Trophoblast cell (in vitro differentiated cells and primary cell): ENCODE results near the gene HHIP.

ENCODE experiments used
- DNase-seq, 2 donors: peaks; one replicate each; pipeline ENCODE4 v3.0.0-alpha.2; 2016
- H2AFZ ChIP-seq: 2 replicates; pipeline ENCODE4 v1.6.1; 2013; ENCODE audit warnings: low read length, moderate library complexity, mild to moderate bottlenecking; ENCODE audit not compliant: insufficient read depth, poor library complexity
- H2AK5ac ChIP-seq: 2 replicates; pipeline ENCODE4 v1.6.1; 2013; ENCODE audit warnings: mild to moderate bottlenecking, low read length
- H2BK120ac ChIP-seq: 2 replicates; pipeline ENCODE4 v1.6.1; 2013; ENCODE audit warnings: low read length, mild to moderate bottlenecking, moderate library complexity; ENCODE audit not compliant: insufficient read depth, poor library complexity
- H2BK12ac ChIP-seq: 2 replicates; pipeline ENCODE4 v1.6.1; 2013; ENCODE audit warnings: mild to moderate bottlenecking, low read length, moderate library complexity
- H2BK5ac ChIP-seq: 2 replicates; pipeline ENCODE4 v1.6.1; 2013; ENCODE audit warnings: low read length, low read depth, moderate library complexity, mild to moderate bottlenecking; ENCODE audit not compliant: poor library complexity
- H3K14ac ChIP-seq: 2 replicates; pipeline ENCODE4 v1.6.1; 2013; ENCODE audit warnings: mild to moderate bottlenecking, low read length
- H3K18ac ChIP-seq: 2 replicates; pipeline ENCODE4 v1.6.1; 2013; ENCODE audit warnings: mild to moderate bottlenecking, low read length
- H3K23ac ChIP-seq: 2 replicates; pipeline ENCODE4 v1.6.1; 2013; ENCODE audit warnings: low read length
- H3K27ac ChIP-seq: 2 replicates; pipeline ENCODE4 v1.5.1; 2013; ENCODE audit warnings: low read depth, mild to moderate bottlenecking, inconsistent platforms, low read length, moderate library complexity
- H3K27me3 ChIP-seq: 2 replicates; pipeline ENCODE4 v1.6.1; 2013; ENCODE audit warnings: inconsistent platforms, mild to moderate bottlenecking, low read length, moderate library complexity; ENCODE audit not compliant: insufficient read depth
- H3K36me3 ChIP-seq, 2 experiments: 1 replicate in 1 of 2; 2 replicates in 1 of 2; pipeline ENCODE4 v1.6.1; 2013; ENCODE audit warnings: low read length in 2 of 2, mild to moderate bottlenecking in 2 of 2, moderate library complexity in 1 of 2; ENCODE audit not compliant: insufficient read depth in 2 of 2, control insufficient read depth in 1 of 2
- H3K4ac ChIP-seq: 2 replicates; pipeline ENCODE4 v1.6.1; 2013; ENCODE audit warnings: low read depth, mild to moderate bottlenecking, low read length, moderate library complexity
- H3K4me1 ChIP-seq, 2 experiments: 1 replicate in 1 of 2; 2 replicates in 1 of 2; pipeline ENCODE4 v1.6.1; 2013; ENCODE audit warnings: low read length in 2 of 2, mild to moderate bottlenecking in 2 of 2, moderate library complexity in 1 of 2; ENCODE audit not compliant: insufficient read depth in 2 of 2, control insufficient read depth in 1 of 2
- H3K4me2 ChIP-seq: 2 replicates; pipeline ENCODE4 v1.6.1; 2013; ENCODE audit warnings: inconsistent platforms, mild to moderate bottlenecking, low read length, moderate library complexity
- H3K4me3 ChIP-seq: 2 replicates; pipeline ENCODE4 v1.5.1; 2013; ENCODE audit warnings: mild to moderate bottlenecking, low read depth, low read length, inconsistent platforms
- H3K79me1 ChIP-seq: one replicate; pipeline ENCODE4 v1.6.1; 2013; ENCODE audit warnings: low read length
- H3K79me2 ChIP-seq: 2 replicates; pipeline ENCODE4 v1.6.1; 2013; ENCODE audit warnings: low read length, mild to moderate bottlenecking; ENCODE audit not compliant: control insufficient read depth, insufficient read depth, poor library complexity
- H3K9ac ChIP-seq: 2 replicates; pipeline ENCODE4 v1.6.1; 2013; ENCODE audit warnings: mild to moderate bottlenecking, low read length
- H3K9me3 ChIP-seq: 2 replicates; pipeline ENCODE4 v1.6.1; 2013; ENCODE audit warnings: low read depth, mild to moderate bottlenecking, control low read depth, inconsistent platforms, low read length; ENCODE audit not compliant: insufficient read depth
- H4K12ac ChIP-seq: 2 replicates; pipeline ENCODE4 v1.6.1; 2013; ENCODE audit warnings: low read depth, mild to moderate bottlenecking, low read length, moderate library complexity
- H4K8ac ChIP-seq: 2 replicates; pipeline ENCODE4 v1.6.1; 2013; ENCODE audit warnings: low read depth, mild to moderate bottlenecking, low read length, moderate library complexity
- H4K91ac ChIP-seq: one replicate; pipeline ENCODE4 v1.6.1; 2013; ENCODE audit warnings: low read depth, mild to moderate bottlenecking, low read length, moderate library complexity
- WGBS: extraction: QIAGEN DNeasy Blood & Tissue Kit; methylation state at CpG from one replicate; pipeline ENCODE4 v1.1.7; 2013; ENCODE audit warnings: missing lambda C conversion rate; ENCODE audit not compliant: insufficient read length, insufficient coverage; ENCODE audit errors: extremely low coverage; 5-methylcytosine and 5-hydroxymethylcytosine counted together

The HHIP gene

GRCh38 chr4:144696376-144696775 is 50.4 kb downstream of the HHIP start:
- H4K12ac ChIP-seq, result no peak overlapping the region
- H3K4me3 ChIP-seq, result no peak overlapping the region
- no peak overlapping the region for H4K8ac ChIP-seq
- H3K27ac ChIP-seq, result no peak overlapping the region
- no peak for DNase-seq
- H2AFZ ChIP-seq, result no peak overlapping the region
- no peak overlapping the region for H3K9ac ChIP-seq
- no peaks in the 10 kb centered on the region for H3K79me1 ChIP-seq
- no peak overlapping the region for H3K14ac ChIP-seq
- no peak overlapping the region for H3K23ac ChIP-seq
- no peak overlapping the region for H2BK12ac ChIP-seq
- H4K91ac ChIP-seq, result no peak overlapping the region
- no peak overlapping the region for H2AK5ac ChIP-seq
- H3K9me3 ChIP-seq, result no peaks in the 10 kb centered on the region
- H3K4me2 ChIP-seq, result no peak overlapping the region
- no peak overlapping the region for H3K4ac ChIP-seq
- no peak overlapping the region for H2BK120ac ChIP-seq
- no peaks in the 10 kb centered on the region for H3K79me2 ChIP-seq
- H3K18ac ChIP-seq, result no peak overlapping the region
- H2BK5ac ChIP-seq, result no peak overlapping the region
- no peaks in the 10 kb centered on the region for H3K27me3 ChIP-seq
- no peaks in the 10 kb centered on the region for H3K4me1 ChIP-seq
- no peaks in the 10 kb centered on the region for H3K36me3 ChIP-seq

DNA sequence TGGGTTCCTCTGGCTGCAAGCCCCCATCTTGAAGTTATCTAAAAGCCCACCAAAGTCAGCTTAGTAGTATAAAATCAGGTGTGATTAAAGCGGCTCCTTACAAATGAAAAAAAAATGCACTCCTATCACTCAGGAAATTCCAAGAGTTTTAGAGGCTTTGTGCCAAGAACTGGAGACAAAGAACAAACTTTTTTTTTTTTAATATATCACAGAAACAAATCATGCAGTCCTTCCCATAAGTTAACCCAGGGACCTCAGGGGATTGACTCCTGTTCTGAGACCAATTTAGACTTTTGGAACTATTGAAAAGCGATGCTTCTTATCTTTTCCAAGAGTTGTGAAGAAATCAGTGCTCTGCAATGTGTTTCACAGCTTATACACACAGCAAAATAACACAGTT is 53.6 kb downstream of the HHIP start:
- H4K91ac ChIP-seq, result no peak overlapping the region
- peaks cover 0 to 3% of the 10 kb centered on the region in 2 experiments for H3K4me1 ChIP-seq
- no peak overlapping the region for H3K4me3 ChIP-seq
- no peaks in the 10 kb centered on the region for H3K27me3 ChIP-seq
- no peak overlapping the region for H3K14ac ChIP-seq
- no peak overlapping the region for H2BK5ac ChIP-seq
- H3K36me3 ChIP-seq, result no peaks in the 10 kb centered on the region
- H2BK120ac ChIP-seq, result no peak overlapping the region
- no peak overlapping the region for H3K4ac ChIP-seq
- H3K79me2 ChIP-seq, result no peaks in the 10 kb centered on the region
- H3K27ac ChIP-seq, result no peak overlapping the region
- no peaks in the 10 kb centered on the region for H3K79me1 ChIP-seq
- H3K9ac ChIP-seq, result no peak overlapping the region
- H3K9me3 ChIP-seq, result no peaks in the 10 kb centered on the region
- H2BK12ac ChIP-seq, result no peak overlapping the region
- no peak overlapping the region for H3K4me2 ChIP-seq
- no peak overlapping the region for H4K12ac ChIP-seq
- H2AFZ ChIP-seq, result no peak overlapping the region
- H3K23ac ChIP-seq, result no peak overlapping the region
- H3K18ac ChIP-seq, result no peak overlapping the region
- no peak overlapping the region for H2AK5ac ChIP-seq
- DNase-seq, result no peak
- WGBS, result no CpG with 5 or more reads among the region's 2 CpGs
- H4K8ac ChIP-seq, result no peak overlapping the region

- Histone ChIP-seq H3K23ac (no peak overlapping the region), H3K4ac (no peak overlapping the region), H3K79me2 (no peaks in the 10 kb centered on the region), H3K9ac (no peak overlapping the region), H3K79me1 (no peaks in the 10 kb centered on the region), H2AFZ (no peak overlapping the region), H4K91ac (no peak overlapping the region), H2BK5ac (no peak overlapping the region), H3K14ac (no peak overlapping the region), H3K9me3 (no peaks in the 10 kb centered on the region), H3K4me3 (no peak overlapping the region), H3K36me3 (no peaks in the 10 kb centered on the region), H2BK120ac (no peak overlapping the region), H2AK5ac (no peak overlapping the region), H3K18ac (no peak overlapping the region), H3K4me2 (no peak overlapping the region), H3K27me3 (no peaks in the 10 kb centered on the region), H4K12ac (no peak overlapping the region), H3K4me1 (peaks cover 0 to 3% of the 10 kb centered on the region in 2 experiments), H4K8ac (no peak overlapping the region), H3K27ac (no peak overlapping the region), H2BK12ac (no peak overlapping the region)
- no peak for DNase-seq
Measured at GRCh38 chr4:144701683-144702233, 55.8 kb downstream of the HHIP start.

GRCh38 chr4:144703494-144703893 is 57.5 kb downstream of the HHIP start:
- Histone ChIP-seq H2AK5ac (peak overlapping the region; percentile 21), H3K27ac (no peak overlapping the region), H3K9ac (no peak overlapping the region), H2BK12ac (peak overlapping the region; percentile 58), H3K27me3 (no peaks in the 10 kb centered on the region), H2BK120ac (peak overlapping the region; percentile 72), H3K4me2 (no peak overlapping the region), H3K79me2 (no peaks in the 10 kb centered on the region), H3K4ac (no peak overlapping the region), H3K4me1 (peaks cover 0 to 3% of the 10 kb centered on the region in 2 experiments), H3K18ac (no peak overlapping the region), H3K9me3 (no peaks in the 10 kb centered on the region), H4K8ac (peak overlapping the region; percentile 38), H3K14ac (no peak overlapping the region), H3K36me3 (no peaks in the 10 kb centered on the region), H2AFZ (no peak overlapping the region), H3K23ac (no peak overlapping the region), H4K91ac (no peak overlapping the region), H4K12ac (no peak overlapping the region), H3K4me3 (no peak overlapping the region), H3K79me1 (no peaks in the 10 kb centered on the region), H2BK5ac (no peak overlapping the region)
- WGBS, result no CpG with 5 or more reads among the region's 5 CpGs
- DNase-seq, result no peak
